ENCODE data around the gene TOP1. TPM values are rescaled to one million over a fixed set of nuclear protein-coding genes. Genes with fewer than 3 reads are reported as not detected.

The TOP1 gene
- total and polyA plus RNA-seq, 8 donors: 14.8 to 46.2 (median 21.7) TPM

DNA sequence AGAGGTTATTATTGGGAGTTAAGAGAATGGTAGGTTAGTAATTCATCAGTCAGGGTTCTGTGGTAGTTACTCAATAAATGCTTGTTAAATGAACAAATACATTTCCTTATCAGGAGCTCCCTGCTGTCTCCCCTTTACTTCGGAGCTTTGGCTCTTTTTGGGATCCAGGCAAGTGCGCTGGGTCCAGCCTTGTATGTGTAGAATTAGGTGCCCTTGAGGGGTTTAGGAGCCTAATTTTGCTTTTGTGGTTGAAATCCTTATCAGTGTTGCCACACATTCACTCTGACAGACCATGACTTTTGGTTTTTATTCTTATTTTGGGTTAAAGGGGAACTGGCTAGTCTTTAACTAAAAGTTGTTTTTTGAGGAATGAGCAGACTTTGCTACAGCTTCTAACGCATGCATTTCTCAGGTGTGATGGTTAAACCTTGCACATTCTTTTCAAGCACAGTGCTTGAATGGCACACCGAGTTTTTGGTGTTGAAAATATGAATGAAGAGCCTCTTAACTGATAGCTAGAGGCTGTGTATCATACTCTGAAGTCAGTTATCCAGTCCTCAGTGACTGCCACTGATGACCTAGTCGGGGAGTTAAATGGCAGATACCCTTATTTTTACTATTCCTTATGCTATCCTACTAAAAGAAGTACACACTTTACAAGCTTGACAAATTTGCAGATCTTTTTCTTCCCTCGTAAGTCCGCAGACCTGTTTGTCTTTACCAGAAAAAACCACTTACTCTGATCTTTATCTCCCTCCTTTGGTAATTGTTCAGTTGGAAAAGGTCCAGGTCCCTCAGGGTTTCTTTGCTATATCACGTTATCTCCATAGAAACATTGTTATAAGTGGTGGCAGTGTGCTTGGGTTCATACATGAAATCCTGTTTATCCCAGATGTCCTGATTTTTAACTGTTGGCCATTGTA is 58.0 kb downstream of the TOP1 start:
- Histone ChIP-seq H3K4me3 (no peak overlapping the region), H3K9me3 (no peaks in the 10 kb centered on the region), H3K36me3 (peaks cover 4 to 77% (median 73%) of the 10 kb centered on the region in 4 donors), H3K27me3 (no peaks in the 10 kb centered on the region), H3K27ac (peak overlapping the region in 1 of 5 donors; percentile 28), H3K4me1 (peaks cover 0 to 14% (median 5%) of the 10 kb centered on the region in 4 donors)
- peak in 1 of 2 donors; percentile 60 for DNase-seq
- TF ChIP-seq POLR2AphosphoS5 (IDR thresholded peaks at IDR 0.05): no peak
- WGBS, 5 donors: 35 to 55% (median 48%) methylated on average over 8 of the region's 8 CpGs
- intact Hi-C loops (cut with DNase I; ENCODE audit: low total_unique reads): no loop called here

DNA sequence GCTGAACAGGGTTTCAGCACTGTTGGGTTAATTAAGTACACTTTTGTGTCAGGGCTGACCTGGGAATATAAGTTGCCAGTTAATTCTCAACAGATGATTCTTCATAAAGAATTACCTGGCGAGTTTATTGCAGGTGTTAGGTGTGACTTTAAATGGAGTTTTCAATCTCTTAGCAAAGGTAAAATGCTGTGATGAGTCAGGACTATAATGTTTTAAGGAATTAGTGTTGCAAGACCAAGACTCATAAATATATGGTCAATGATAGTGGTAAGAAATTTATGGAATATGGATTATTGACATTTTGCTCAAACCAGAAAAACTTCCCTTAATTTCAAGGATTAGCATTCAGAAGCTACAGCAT is 58.7 kb downstream of the TOP1 start:
- DNase-seq: no peak
- peaks cover 0 to 14% (median 5%) of the 10 kb centered on the region in 4 donors for H3K4me1 ChIP-seq
- H3K27me3 ChIP-seq: no peaks in the 10 kb centered on the region
- H3K9me3 ChIP-seq: no peaks in the 10 kb centered on the region
- intact Hi-C loops (cut with DNase I; ENCODE audit: low total_unique reads): no loop called here
- H3K4me3 ChIP-seq: no peak overlapping the region
- WGBS, 5 donors: 56 to 77% (median 67%) methylated on average over 1 of the region's 1 CpG
- TF ChIP-seq, protein P1, sequence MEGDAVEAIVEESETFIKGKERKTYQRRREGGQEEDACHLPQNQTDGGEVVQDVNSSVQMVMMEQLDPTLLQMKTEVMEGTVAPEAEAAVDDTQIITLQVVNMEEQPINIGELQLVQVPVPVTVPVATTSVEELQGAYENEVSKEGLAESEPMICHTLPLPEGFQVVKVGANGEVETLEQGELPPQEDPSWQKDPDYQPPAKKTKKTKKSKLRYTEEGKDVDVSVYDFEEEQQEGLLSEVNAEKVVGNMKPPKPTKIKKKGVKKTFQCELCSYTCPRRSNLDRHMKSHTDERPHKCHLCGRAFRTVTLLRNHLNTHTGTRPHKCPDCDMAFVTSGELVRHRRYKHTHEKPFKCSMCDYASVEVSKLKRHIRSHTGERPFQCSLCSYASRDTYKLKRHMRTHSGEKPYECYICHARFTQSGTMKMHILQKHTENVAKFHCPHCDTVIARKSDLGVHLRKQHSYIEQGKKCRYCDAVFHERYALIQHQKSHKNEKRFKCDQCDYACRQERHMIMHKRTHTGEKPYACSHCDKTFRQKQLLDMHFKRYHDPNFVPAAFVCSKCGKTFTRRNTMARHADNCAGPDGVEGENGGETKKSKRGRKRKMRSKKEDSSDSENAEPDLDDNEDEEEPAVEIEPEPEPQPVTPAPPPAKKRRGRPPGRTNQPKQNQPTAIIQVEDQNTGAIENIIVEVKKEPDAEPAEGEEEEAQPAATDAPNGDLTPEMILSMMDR (IDR thresholded peaks at IDR 0.05): no peak
- TF ChIP-seq POLR2AphosphoS5 (IDR thresholded peaks at IDR 0.05) (no peak), POLR2A (IDR thresholded peaks at IDR 0.05) (no peak), EP300 (IDR thresholded peaks at IDR 0.05) (no peak)
- H3K27ac ChIP-seq: peak overlapping the region in 1 of 5 donors; percentile 28
- H3K36me3 ChIP-seq: peaks cover 8 to 77% (median 73%) of the 10 kb centered on the region in 4 donors

DNA sequence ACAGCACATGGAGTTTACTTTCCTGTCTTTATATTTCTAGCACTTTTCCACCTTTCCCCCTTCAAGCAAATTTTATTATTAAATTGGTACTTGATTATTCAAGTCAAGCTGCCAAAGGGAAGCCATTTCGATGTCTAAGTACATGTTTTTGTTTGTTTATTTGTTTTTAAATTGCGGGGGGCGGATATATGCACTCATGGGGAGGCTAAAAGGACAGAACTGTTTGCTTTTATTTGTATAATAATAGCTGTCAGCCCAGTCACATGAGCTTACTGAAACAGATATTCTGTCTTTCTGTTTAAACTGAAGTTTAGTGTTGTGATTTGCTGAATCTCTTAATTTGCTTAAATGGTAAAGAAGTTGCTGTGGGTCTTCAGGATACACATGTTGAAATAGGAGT is 59.2 kb downstream of the TOP1 start:
- Histone ChIP-seq H3K27ac (no peak overlapping the region), H3K27me3 (no peaks in the 10 kb centered on the region), H3K36me3 (peaks cover 13 to 77% (median 73%) of the 10 kb centered on the region in 4 donors), H3K9me3 (no peaks in the 10 kb centered on the region), H3K4me3 (no peak overlapping the region), H3K4me1 (peaks cover 0 to 14% (median 5%) of the 10 kb centered on the region in 4 donors)
- no peak for DNase-seq
- TF ChIP-seq, protein P1 (IDR thresholded peaks at IDR 0.05): no peak
- no peak for TF ChIP-seq EP300 (IDR thresholded peaks at IDR 0.05)
- no peak for TF ChIP-seq POLR2AphosphoS5 (IDR thresholded peaks at IDR 0.05)
- no peak for TF ChIP-seq POLR2A (IDR thresholded peaks at IDR 0.05)
- intact Hi-C loops (cut with DNase I; ENCODE audit: low total_unique reads): no loop called here
- 73 to 88% (median 79%) methylated on average over 3 of the region's 3 CpGs for WGBS, 5 donors

DNA sequence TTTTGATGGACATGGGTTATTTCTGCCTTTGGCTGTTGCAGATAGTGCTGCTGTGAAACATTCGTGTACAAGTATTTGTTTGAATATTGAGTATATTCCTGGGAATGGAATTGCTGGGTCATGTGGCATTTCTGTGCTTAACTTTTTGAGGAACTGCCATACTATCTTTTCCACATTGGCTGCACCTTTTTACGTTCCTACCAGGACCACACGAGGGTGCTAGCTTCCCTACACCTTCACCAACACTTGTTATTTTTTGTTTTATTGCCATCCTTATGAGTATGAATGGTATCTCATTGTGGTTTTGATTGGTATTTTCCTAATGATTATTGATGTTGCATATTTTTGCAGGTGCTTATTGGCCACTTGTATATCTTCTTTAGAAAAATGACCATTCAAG is 60.9 kb downstream of the TOP1 start:
- 89 to 94% (median 91%) methylated on average over 3 of the region's 3 CpGs for WGBS, 5 donors
- no peak overlapping the region for H3K27ac ChIP-seq
- H3K9me3 ChIP-seq: no peaks in the 10 kb centered on the region
- H3K4me3 ChIP-seq: no peak overlapping the region
- no peak for DNase-seq
- TF ChIP-seq POLR2A (IDR thresholded peaks at IDR 0.05) (no peak), POLR2AphosphoS5 (IDR thresholded peaks at IDR 0.05) (no peak), EP300 (IDR thresholded peaks at IDR 0.05) (no peak)
- TF ChIP-seq, protein P1 (IDR thresholded peaks at IDR 0.05): no peak
- H3K4me1 ChIP-seq: peaks cover 0 to 17% (median 7%) of the 10 kb centered on the region in 4 donors
- H3K27me3 ChIP-seq: no peaks in the 10 kb centered on the region
- H3K36me3 ChIP-seq: peaks cover 26 to 77% (median 75%) of the 10 kb centered on the region in 4 donors
- intact Hi-C loops (cut with DNase I; ENCODE audit: low total_unique reads): no loop called here

Data from stomach (tissue), 9 donors.